ENCODE data around the gene LSS. TPM values are rescaled to one million over a fixed set of nuclear protein-coding genes. Genes with fewer than 3 reads are reported as not detected.

LSS gene
- total and polyA plus RNA-seq, 2 of the 8 experiments (the other 6 are each of a cell fraction or from before 2014, with no cell fraction given) = 96.1 to 123 TPM

GRCh38 chr21:46248422-46248782 is 19.8 kb upstream of the LSS start:
- Histone ChIP-seq H4K8ac (ENCODE audit: extremely low read depth, insufficient read depth, low read length) (no peak overlapping the region), H2AFZ (ENCODE audit: low read length) (no peak overlapping the region), H4K91ac (replicated peaks; ENCODE audit: insufficient read length, low read length) (no peak overlapping the region), H2AK5ac (ENCODE audit: low read depth, low read length) (no peak overlapping the region), H3K9ac (replicated peaks in 1 of 4; ENCODE audit: extremely low read depth in 1 of 4, low read depth in 3 of 4, low read length in 3 of 4) (no peak overlapping the region), H4K20me1 (replicated peaks in 1 of 2; ENCODE audit: control insufficient read depth in 1 of 2, insufficient read depth in 2 of 2, low read length in 2 of 2) (peaks cover 0 to 6% of the 10 kb centered on the region in 2 experiments), H2BK20ac (ENCODE audit: low read length) (no peak overlapping the region), H2BK120ac (replicated peaks; ENCODE audit: low read depth, low read length) (no peak overlapping the region), H3K23ac (ENCODE audit: insufficient read length) (no peak overlapping the region), H3K4ac (replicated peaks; ENCODE audit: insufficient read length, low read depth, low read length) (no peak overlapping the region), H3K4me3 (ENCODE audit: extremely low read depth in 1 of 4, insufficient read depth in 2 of 4, low read depth in 3 of 4, low read length in 4 of 4) (no peak overlapping the region), H3K9me3 (ENCODE audit: insufficient read depth in 2 of 2, low read depth in 1 of 2, low read length in 1 of 2) (no peaks in the 10 kb centered on the region), H3K79me2 (ENCODE audit: control insufficient read depth in 1 of 2, insufficient read depth in 2 of 2, low read length in 2 of 2) (no peaks in the 10 kb centered on the region), H3K79me1 (ENCODE audit: low read depth, low read length) (no peaks in the 10 kb centered on the region), H3K23me2 (ENCODE audit: low read depth, low read length) (no peaks in the 10 kb centered on the region), H3K4me2 (ENCODE audit: insufficient read depth in 1 of 2, low read depth in 2 of 2, low read length in 2 of 2) (no peak overlapping the region), H2BK5ac (ENCODE audit: low read depth, low read length) (no peak overlapping the region), H4K5ac (ENCODE audit: insufficient read length, low read depth, low read length) (no peak overlapping the region), H3K14ac (ENCODE audit: insufficient read length) (no peak overlapping the region), H2BK12ac (ENCODE audit: low read depth, low read length) (no peak overlapping the region), H3K27me3 (replicated peaks in 1 of 4; ENCODE audit: control insufficient read depth in 3 of 4, extremely low read depth in 1 of 4, insufficient read depth in 3 of 4, low read length in 3 of 4) (no peaks in the 10 kb centered on the region), H3K18ac (ENCODE audit: extremely low read depth, low read length) (no peak overlapping the region), H3K56ac (replicated peaks; ENCODE audit: insufficient read length, low read depth, low read length) (no peak overlapping the region), H3K4me1 (replicated peaks in 1 of 4; ENCODE audit: control insufficient read depth in 3 of 4, insufficient read depth in 4 of 4, low read length in 3 of 4) (no peaks in the 10 kb centered on the region), H3K27ac (ENCODE audit: low read depth, low read length) (no peak overlapping the region), H3K36me3 (ENCODE audit: control insufficient read depth in 2 of 4, insufficient read depth in 4 of 4, low read length in 3 of 4) (peaks cover 12 to 84% (median 52%) of the 10 kb centered on the region in 4 experiments), H2BK15ac (ENCODE audit: low read length) (no peak overlapping the region)
- FAIRE-seq (no peak), DNase-seq (ENCODE audit: low read depth in 1 of 2, low spot score in 2 of 2) (no peak)
- ChIA-PET POLR2A (ENCODE audit: partially characterized antibody) (interaction anchor here (1.1 to 2.1 kb wide), 2 partner anchors 8 to 18 kb away, joined by 4 to 9 read pairs; no protein-coding TSS in a partner anchor), CTCF (ENCODE audit: partially characterized antibody) (interaction anchor here (1.6 kb wide), 1 partner anchor 10 kb away, joined by 3 read pairs; no protein-coding TSS in a partner anchor)
- 100% methylated on average over 1 of the region's 1 CpG; no CpG with 5 or more reads in 1 of the 2 experiments for WGBS, 2 experiments (ENCODE audit: extremely low coverage in 1 of 2, insufficient coverage in 1 of 2, insufficient read length in 1 of 2, insufficient replicate concordance in 2 of 2, low coverage in 1 of 2, low lambda C conversion rate in 2 of 2, missing lambda C conversion rate in 1 of 2)
- TF ChIP-seq SRF (IDR thresholded peaks at IDR 0.05; ENCODE audit: low read depth, low read length) = no peak
- TF ChIP-seq ATF3 (IDR thresholded peaks at IDR 0.05; ENCODE audit: insufficient read depth, low read depth, low read length) = no peak
- TF ChIP-seq KDM4A (IDR thresholded peaks at IDR 0.05; ENCODE audit: low read depth, low read length, severe bottlenecking) = no peak
- no peak for TF ChIP-seq RAD21 (IDR thresholded peaks at IDR 0.05 in 1 of 2, conservative IDR thresholded peaks at IDR 0.05 in 1 of 2; ENCODE audit: low read depth in 2 of 2, low read length in 2 of 2)
- no peak for TF ChIP-seq FOSL1 (IDR thresholded peaks at IDR 0.05; ENCODE audit: insufficient read depth, low read depth, low read length)
- no peak for TF ChIP-seq SIRT6 (IDR thresholded peaks at IDR 0.05; ENCODE audit: low read length)
- no peak for TF ChIP-seq SUZ12 (IDR thresholded peaks at IDR 0.05; ENCODE audit: low read length)
- TF ChIP-seq TEAD4 (IDR thresholded peaks at IDR 0.05; ENCODE audit: low read depth, low read length) = no peak
- no peak for TF ChIP-seq POLR2AphosphoS5 (IDR thresholded peaks at IDR 0.05; ENCODE audit: low read depth, low read length)
- TF ChIP-seq KDM1A (IDR thresholded peaks at IDR 0.05; ENCODE audit: borderline replicate concordance, low read length) = no peak
- no peak for TF ChIP-seq ASH2L (IDR thresholded peaks at IDR 0.05; ENCODE audit: low read length)
- TF ChIP-seq YY1 (IDR thresholded peaks at IDR 0.05; ENCODE audit: low read depth, low read length) = no peak
- no peak for TF ChIP-seq RBBP5 (IDR thresholded peaks at IDR 0.05; ENCODE audit: borderline replicate concordance, low read depth, low read length)
- no peak for TF ChIP-seq CHD2 (IDR thresholded peaks at IDR 0.05; ENCODE audit: low read length)
- no peak for TF ChIP-seq TCF12 (IDR thresholded peaks at IDR 0.05; ENCODE audit: low read depth, low read length)

Measured in H1 (cell line).